Measurements from ENCODE around the gene DEPDC7.

GRCh38 chr11:33005175-33005574, 10.5 kb upstream of the DEPDC7 start:
- TF ChIP-seq CTCF (conservative IDR thresholded peaks at IDR 0.05) (no peak), EZH2 (IDR thresholded peaks at IDR 0.05; ENCODE audit: low read depth) (no peak)

Measured in PC-9 (cell line).